ENCODE data around the gene GRAMD1A. TPM values are rescaled to one million over a fixed set of nuclear protein-coding genes. Genes with fewer than 3 reads are reported as not detected.
"Not testable (repeated sequence)": the region's sequence is repeated elsewhere in the genome, so short reads cannot be mapped to it uniquely, and the experiment has no call there.

GRAMD1A gene
- total RNA-seq, 1 donor, result 23.3 TPM

DNA sequence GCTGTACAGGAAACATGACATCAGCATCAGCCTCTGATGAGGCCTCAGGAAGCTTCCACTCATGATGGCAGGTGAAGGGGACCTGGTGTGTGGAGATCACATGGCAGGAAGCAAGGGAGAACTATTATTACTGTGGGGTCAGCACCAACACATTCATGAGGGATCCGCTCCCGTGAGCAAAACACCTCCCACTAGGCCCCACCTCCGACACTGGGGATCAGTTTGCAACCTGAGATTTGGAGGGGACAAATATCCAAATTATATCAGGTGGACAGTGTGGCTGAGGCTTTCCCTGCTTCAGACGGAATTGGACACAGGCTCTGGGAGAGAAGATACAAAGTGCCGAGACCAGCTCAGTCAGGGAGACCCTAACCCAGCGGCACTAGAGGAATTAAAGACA lies 30.4 kb upstream of the GRAMD1A start:
- no peak for DNase-seq (ENCODE audit: low read depth)
- H3K4me3 ChIP-seq (ENCODE audit: low read depth, low read length), result no peak overlapping the region
- TF ChIP-seq CTCF (IDR thresholded peaks at IDR 0.05; ENCODE audit: insufficient read depth, low read depth, low read length), result no peak

DNA sequence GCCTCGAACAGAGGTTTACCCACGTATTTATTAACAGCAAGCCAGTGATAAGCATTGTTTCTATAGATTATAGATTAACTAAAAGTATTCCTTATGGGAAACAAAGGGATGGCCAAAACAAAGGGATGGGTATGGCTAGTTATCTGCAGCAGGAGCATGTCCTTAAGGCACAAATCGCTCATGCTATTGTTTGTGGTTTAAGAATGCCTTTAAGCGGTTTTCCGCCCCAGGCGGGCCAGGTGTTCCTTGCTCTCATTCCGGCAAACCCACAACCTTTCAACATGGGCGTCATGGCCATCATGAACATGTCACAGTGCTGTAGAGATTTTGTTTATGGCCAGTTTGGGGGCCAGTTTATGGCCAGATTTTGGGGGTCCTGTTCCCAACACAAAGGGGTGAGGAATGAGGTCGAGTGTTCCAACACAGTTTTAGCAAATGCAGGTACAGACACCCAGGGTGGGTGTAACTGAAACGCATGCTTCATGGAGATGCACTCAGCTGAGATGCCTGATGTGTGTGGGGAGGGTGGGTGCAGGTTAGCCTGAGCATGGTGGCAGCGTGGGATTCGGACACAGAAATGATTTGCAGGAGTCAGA lies 29.8 kb upstream of the GRAMD1A start:
- not testable (repeated sequence) for H3K4me3 ChIP-seq (ENCODE audit: low read depth, low read length)

DNA sequence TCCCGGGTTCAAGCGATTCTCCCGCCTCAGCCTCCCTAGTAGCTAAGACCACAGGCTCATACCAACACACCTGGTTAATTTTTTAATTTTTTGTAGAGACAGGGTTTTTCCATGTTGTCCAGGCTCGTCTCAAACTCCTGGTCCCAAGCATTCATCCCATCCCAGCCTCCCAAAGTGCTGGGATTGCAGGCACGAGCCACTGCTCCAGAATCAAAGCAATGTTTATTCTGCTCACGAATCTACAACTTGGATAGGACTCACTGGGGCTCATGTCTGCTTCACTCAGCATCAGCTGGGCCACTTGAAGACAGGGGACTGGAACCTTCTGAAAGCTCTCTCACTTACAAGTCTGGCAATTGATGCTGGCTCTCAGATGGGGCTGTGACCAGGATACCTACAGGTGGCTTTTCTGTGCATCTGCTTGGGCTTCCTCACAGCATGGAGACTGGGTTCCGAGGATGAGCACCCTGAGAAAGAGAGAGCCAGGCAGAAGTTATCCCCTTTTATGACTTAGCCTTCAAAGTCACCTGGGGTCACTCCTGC lies 27.9 kb upstream of the GRAMD1A start:
- TF ChIP-seq CTCF (IDR thresholded peaks at IDR 0.05; ENCODE audit: insufficient read depth, low read depth, low read length), result no peak
- no peak overlapping the region for H3K4me3 ChIP-seq (ENCODE audit: low read depth, low read length)
- DNase-seq (ENCODE audit: low read depth), result no peak

More for the DNA sequence above, 29.8 kb upstream of the GRAMD1A start:
- not testable (repeated sequence) for DNase-seq (ENCODE audit: low read depth)

- TF ChIP-seq CTCF (IDR thresholded peaks at IDR 0.05; ENCODE audit: insufficient read depth, low read depth, low read length), result no peak
- DNase-seq (ENCODE audit: low read depth), result peak; percentile 14
Measured at GRCh38 chr19:34974646-34975045, 25.5 kb upstream of the GRAMD1A start.

GRCh38 chr19:34975056-34975455 lies 25.1 kb upstream of the GRAMD1A start:
- no peak for TF ChIP-seq CTCF (IDR thresholded peaks at IDR 0.05; ENCODE audit: insufficient read depth, low read depth, low read length)
- H3K4me3 ChIP-seq (ENCODE audit: low read depth, low read length), result no peak overlapping the region
- DNase-seq (ENCODE audit: low read depth), result no peak

More at GRCh38 chr19:34974646-34975045, 25.5 kb upstream of the GRAMD1A start:
- no peak overlapping the region for H3K4me3 ChIP-seq (ENCODE audit: low read depth, low read length)

DNA sequence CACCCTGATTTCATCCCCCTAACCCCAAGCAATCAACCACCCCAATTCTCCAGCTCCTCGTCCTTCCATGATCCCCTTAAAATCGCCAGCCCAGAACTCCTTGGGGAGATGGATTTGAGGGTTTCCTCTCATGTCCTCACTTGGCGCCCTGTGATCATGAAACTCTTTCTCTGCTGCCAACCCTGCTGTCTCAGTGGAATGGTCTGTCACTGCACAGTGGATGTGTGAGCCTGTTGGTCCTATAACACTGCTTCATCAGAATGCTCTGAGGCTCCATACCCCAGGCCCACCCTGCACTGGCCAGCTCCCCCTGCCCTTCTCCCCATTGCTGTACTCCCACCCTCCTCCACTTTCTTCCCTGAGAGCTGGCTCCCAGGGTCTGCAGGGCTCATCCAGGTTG lies 23.5 kb upstream of the GRAMD1A start:
- no peak for TF ChIP-seq CTCF (IDR thresholded peaks at IDR 0.05; ENCODE audit: insufficient read depth, low read depth, low read length)
- H3K4me3 ChIP-seq (ENCODE audit: low read depth, low read length), result no peak overlapping the region
- no peak for DNase-seq (ENCODE audit: low read depth)

DNA sequence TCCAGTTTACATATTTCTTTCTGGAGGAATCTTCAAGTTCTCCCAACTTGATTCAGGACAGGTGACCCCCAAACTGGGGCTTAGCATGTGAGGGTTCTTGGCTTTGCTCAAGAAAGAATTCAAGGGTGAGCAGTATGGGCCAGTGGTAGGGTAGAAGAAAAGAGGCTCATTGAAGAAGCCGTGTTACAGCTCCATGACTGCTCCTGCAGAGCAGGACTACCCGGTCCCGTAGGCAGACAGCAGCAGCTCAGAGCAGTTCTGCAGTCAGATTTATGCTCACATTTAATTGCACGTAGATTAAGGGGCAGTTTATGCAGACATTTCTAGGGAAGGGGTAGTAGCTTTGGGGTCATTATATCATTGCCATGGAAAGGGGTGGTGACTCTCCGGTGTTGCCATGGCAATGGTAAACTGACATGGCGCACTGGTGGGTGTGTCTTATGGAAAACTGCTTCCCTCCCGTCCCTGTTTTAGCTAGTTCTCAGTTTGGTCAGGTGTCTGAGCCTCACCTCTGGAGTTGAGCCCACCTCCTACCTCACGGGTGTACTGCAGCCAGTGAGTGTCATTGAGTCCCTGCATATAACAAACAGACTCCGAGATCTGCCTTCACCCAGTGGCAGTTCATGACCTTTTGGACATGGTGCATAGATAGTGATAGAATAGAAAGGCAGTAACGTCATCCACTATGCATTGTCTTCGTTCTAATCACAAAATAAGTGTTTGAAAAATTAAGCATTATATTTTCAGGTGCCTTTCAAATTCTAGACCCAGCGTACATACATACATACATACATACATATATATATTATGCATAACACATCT lies 20.1 kb upstream of the GRAMD1A start:
- H3K4me3 ChIP-seq (ENCODE audit: low read depth, low read length), result no peak overlapping the region
- TF ChIP-seq CTCF (IDR thresholded peaks at IDR 0.05; ENCODE audit: insufficient read depth, low read depth, low read length), result no peak
- no peak for DNase-seq (ENCODE audit: low read depth)
